NB4 (cell line): Measurements from ENCODE around the gene AMER2.

Experiments used
- DNase-seq: peaks from one replicate; pipeline ENCODE4 v3.0.0; 2010; ENCODE audit warnings: low read depth
- H3K4me3 ChIP-seq: one replicate; pipeline ENCODE4 v1.5.1; 2011; ENCODE audit warnings: mild to moderate bottlenecking, low read depth, low read length, moderate library complexity
- MYC ChIP-seq: IDR thresholded peaks from 2 replicates; pipeline ENCODE4 v1.6.1; 2011; ENCODE audit warnings: low read depth, low read length
- POLR2A ChIP-seq: IDR thresholded peaks from 2 replicates; pipeline ENCODE4 v1.6.1; 2011; ENCODE audit warnings: mild to moderate bottlenecking; ENCODE audit not compliant: insufficient read length; ENCODE audit errors: extremely low read depth
- TF ChIP-seq, protein P1 (sequence below): IDR thresholded peaks from one replicate; pipeline ENCODE4 v1.5.1; 2012; ENCODE audit warnings: low read depth, low read length
- TF ChIP-seq, protein P2 (sequence below): IDR thresholded peaks from 2 replicates; pipeline ENCODE4 v1.6.1; 2011; ENCODE audit warnings: low read depth, low read length

Gene AMER2, protein sequence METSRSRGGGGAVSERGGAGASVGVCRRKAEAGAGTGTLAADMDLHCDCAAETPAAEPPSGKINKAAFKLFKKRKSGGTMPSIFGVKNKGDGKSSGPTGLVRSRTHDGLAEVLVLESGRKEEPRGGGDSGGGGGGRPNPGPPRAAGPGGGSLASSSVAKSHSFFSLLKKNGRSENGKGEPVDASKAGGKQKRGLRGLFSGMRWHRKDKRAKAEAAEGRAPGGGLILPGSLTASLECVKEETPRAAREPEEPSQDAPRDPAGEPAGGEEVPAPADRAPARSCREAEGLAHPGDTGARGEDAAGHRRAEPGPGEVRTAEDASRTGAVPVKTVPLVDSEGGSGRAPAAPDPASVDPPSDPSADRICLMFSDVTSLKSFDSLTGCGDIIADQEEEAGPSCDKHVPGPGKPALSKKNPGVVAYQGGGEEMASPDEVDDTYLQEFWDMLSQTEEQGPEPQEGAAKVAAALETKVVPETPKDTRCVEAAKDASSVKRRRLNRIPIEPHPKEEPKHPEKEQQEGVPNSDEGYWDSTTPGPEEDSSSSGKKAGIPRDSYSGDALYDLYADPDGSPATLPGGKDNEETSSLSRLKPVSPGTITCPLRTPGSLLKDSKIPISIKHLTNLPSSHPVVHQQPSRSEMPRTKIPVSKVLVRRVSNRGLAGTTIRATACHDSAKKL

DNA sequence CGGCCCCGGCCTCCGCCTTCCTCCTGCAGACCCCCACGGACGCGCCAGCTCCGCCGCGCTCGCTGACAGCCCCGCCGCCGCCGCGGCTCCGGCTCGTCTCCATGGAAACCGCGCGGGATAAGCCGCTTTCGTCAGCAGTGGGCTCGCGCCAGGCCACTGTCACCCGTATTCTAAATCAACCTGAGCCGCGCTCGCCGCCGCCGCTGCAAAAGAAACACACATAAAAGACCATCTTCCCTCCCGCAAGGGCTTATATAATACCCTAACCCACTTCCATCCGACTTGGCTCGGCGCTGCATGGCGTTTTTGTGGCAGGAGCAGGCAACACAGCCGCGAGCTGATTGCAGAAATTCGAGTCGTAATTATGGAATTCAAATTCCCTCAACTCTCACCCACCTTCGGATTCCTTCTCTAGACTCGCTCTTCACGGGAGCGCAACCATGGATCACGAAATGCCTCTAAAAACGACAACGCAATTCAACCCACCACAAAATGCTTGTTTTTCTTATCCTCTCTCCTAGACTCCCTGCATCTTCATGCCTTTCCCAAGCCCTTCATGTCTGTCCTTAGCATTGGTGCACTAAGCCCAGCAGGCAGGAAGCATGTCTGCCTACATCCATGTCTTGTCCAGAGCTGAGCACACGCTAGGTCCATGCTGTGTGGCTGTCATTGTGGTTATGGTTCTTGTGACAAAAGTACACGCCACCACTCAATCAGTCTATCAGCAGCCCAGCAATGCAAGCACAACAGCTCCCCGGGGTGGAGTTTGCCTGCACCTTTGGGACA lies at the start of gene AMER2:
Gene AMER2, minus strand, starts transcription at position 772 of the 786 bp plus-strand sequence. Its CDS starts 669 bp downstream, at position 103.
- TF ChIP-seq, protein P1, sequence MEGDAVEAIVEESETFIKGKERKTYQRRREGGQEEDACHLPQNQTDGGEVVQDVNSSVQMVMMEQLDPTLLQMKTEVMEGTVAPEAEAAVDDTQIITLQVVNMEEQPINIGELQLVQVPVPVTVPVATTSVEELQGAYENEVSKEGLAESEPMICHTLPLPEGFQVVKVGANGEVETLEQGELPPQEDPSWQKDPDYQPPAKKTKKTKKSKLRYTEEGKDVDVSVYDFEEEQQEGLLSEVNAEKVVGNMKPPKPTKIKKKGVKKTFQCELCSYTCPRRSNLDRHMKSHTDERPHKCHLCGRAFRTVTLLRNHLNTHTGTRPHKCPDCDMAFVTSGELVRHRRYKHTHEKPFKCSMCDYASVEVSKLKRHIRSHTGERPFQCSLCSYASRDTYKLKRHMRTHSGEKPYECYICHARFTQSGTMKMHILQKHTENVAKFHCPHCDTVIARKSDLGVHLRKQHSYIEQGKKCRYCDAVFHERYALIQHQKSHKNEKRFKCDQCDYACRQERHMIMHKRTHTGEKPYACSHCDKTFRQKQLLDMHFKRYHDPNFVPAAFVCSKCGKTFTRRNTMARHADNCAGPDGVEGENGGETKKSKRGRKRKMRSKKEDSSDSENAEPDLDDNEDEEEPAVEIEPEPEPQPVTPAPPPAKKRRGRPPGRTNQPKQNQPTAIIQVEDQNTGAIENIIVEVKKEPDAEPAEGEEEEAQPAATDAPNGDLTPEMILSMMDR = no peak
- TF ChIP-seq MYC (no peak), POLR2A (no peak)
- TF ChIP-seq, protein P2, sequence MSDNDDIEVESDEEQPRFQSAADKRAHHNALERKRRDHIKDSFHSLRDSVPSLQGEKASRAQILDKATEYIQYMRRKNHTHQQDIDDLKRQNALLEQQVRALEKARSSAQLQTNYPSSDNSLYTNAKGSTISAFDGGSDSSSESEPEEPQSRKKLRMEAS = no peak
- DNase-seq = no peak
- no peak within 1 kb of the TSS for H3K4me3 ChIP-seq

DNA sequence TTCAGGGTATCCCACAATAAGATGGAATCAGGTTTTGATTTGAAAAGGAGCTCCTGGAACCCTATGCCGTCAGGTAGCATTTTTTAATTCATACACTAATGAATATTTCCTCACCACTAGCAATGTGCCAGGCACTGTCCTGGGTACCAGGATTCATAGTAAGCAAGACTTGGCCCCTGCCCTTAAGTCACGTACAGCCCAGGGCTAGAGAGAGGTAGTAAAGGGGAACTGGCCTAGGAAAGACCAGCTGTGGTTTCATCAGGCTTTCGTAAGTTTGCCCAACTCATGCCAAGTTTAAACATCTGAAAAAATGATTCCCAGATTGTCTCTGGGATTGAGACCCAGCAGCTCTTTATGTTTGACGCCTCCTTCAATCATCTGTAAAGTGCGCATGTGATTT lies 45.9 kb upstream of the AMER2 start:
- TF ChIP-seq MYC (no peak), POLR2A (no peak)
- TF ChIP-seq, protein P1 = no peak
- peak; percentile 30 for DNase-seq
- no peak overlapping the region for H3K4me3 ChIP-seq

DNA sequence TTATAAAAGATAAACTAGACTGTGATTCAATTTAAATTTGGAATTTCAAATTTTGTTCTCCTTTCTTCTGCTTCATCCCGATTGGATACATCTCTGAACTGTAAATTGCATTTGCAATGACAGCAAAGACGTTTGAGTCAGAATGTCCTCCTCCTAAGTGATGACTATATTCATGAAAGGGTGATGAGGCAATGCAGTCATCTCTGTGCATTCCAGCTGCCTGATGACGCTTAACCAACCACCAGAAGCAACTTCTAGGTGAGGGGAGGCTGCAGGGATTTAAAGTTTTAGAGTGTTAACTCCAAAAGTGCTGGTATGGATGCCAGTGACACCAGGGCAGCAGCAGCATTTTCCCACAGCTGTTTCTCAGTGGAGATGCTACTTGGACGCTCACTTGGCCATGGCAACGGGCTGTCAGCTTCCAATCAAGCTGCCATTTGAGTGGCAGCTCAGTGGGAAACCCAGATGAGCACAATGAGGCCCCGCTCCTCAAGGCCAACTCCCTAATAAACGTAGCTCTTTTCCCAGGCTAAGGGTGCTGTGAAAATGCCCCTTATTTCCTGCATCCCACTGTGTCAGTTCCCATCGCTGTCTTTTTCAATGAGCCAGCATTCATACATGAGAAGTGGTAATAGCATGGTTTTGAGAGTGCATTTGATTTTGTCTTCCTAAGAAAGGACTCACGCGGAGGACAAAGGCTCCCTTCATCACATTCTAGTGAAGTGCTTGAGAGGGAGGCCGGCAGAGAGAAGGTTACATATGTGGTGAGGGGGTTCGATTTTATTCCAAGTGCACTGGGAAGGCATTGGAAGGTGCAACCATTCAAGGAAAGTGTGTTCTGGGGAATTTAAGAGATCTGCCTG lies 45.2 kb upstream of the AMER2 start:
- no peak for DNase-seq
- TF ChIP-seq, protein P2 = no peak
- TF ChIP-seq, protein P1 = no peak
- TF ChIP-seq MYC (no peak), POLR2A (no peak)
- H3K4me3 ChIP-seq = no peak overlapping the region

DNA sequence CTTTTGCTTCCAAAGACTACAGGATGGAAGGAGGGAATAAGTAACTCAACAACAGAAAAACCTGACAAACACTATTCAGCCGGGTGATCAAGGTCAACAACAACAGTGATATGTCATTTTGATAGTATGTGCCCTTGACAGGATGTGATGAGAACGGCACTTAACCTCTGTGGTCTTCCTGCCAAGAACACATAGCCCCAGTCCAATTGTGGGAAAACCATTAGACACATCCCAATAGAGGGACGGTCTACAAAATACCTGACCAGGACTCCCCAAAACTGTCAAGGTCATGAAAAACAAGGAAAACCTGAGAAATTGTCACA lies 43.1 kb upstream of the AMER2 start:
- TF ChIP-seq MYC = no peak
- TF ChIP-seq, protein P1 = no peak
- TF ChIP-seq POLR2A = no peak
- TF ChIP-seq, protein P2 = no peak

DNA sequence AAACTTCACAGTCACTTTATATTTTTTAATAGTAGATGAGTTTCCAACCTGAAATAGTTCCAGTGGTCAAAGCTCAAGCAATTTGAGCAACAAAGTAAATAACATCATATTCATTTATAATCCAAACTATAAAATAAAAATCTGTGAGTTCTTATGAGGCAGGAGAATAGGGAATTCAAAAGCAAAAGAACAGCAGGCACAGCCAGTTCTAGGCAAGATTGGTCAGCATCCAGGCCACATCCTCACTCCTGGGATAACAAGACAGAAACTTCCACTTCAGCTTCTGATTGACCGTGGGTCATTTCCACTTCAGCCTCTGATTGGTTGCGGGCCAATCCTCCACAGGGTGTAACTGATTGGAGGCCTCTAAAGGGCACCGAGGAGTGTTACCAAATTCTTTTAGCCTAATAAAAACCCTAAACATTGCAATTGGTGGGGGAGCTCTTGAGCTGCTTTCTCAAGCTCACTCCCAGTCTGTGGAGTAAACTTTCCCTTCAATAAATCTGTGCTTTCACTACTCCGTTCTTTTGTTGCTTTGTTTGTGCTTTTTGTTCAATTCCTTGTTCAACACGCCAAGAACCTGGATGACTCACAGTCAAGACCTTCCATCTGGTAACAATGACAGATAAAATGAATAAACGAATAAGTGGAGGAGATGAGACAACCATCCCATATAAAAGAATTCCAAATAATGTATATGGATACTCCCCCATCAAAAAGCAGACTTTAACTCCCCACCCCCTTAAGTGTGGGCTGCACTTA lies 42.6 kb upstream of the AMER2 start:
- no peak for TF ChIP-seq POLR2A
- no peak for TF ChIP-seq MYC
- TF ChIP-seq, protein P1 = no peak
- TF ChIP-seq, protein P2 = no peak
- no peak for DNase-seq
- no peak overlapping the region for H3K4me3 ChIP-seq

More for the DNA sequence above, 43.1 kb upstream of the AMER2 start:
- H3K4me3 ChIP-seq = no peak overlapping the region
- no peak for DNase-seq
